Neutrophil (primary cell): ENCODE measurements around the gene EDRF1.

Experiments
- H3K27ac ChIP-seq: fragments of 200-600 bp; sonication (generic); 2 replicates; pipeline ENCODE4 v1.5.1; 2016; ENCODE audit warnings: mild to moderate bottlenecking, moderate library complexity
- H3K27me3 ChIP-seq: fragments of 200-600 bp; sonication (generic); 2 replicates; pipeline ENCODE4 v1.6.0; 2016; ENCODE audit warnings: mild to moderate bottlenecking
- H3K36me3 ChIP-seq: fragments of 200-600 bp; sonication (generic); 2 replicates; pipeline ENCODE4 v1.5.1; 2017
- H3K4me1 ChIP-seq, 2 experiments: fragments of 200-600 bp in 1 of 2; sonication (generic) in 1 of 2; 1 replicate in 1 of 2; 2 replicates in 1 of 2; pipeline versions ENCODE4 v1.5.1 to v1.6.1; 2013 to 2016; ENCODE audit warnings: low read depth in 1 of 2, low read length in 1 of 2, mild to moderate bottlenecking in 1 of 2, moderate library complexity in 1 of 2; ENCODE audit not compliant: control insufficient read depth in 1 of 2, insufficient read depth in 1 of 2
- H3K4me3 ChIP-seq, 2 experiments: fragments of 200-600 bp in 1 of 2; sonication (generic) in 1 of 2; 1 replicate in 1 of 2; 2 replicates in 1 of 2; pipeline ENCODE4 v1.5.1; 2013 to 2016; ENCODE audit warnings: low read depth in 1 of 2, low read length in 1 of 2, mild to moderate bottlenecking in 1 of 2, moderate library complexity in 1 of 2
- H3K9me3 ChIP-seq: fragments of 200-600 bp; sonication (generic); 2 replicates; pipeline ENCODE4 v1.5.1; 2016
- CTCF ChIP-seq: fragments of 200-600 bp; sonication (generic); IDR thresholded peaks from 2 replicates; pipeline ENCODE4 v1.5.1; 2016; ENCODE audit warnings: antibody characterized with exemption

The EDRF1 gene

GRCh38 chr10:125747417-125747816, 27.9 kb downstream of the EDRF1 start:
- TF ChIP-seq CTCF: no peak
- H3K27ac ChIP-seq: no peak overlapping the region
- H3K27me3 ChIP-seq: no peaks in the 10 kb centered on the region
- H3K9me3 ChIP-seq: no peaks in the 10 kb centered on the region
- H3K4me1 ChIP-seq: no peaks in the 10 kb centered on the region
- no peak overlapping the region for H3K4me3 ChIP-seq
- H3K36me3 ChIP-seq: peaks cover 98% of the 10 kb centered on the region

GRCh38 chr10:125756196-125756595, 36.7 kb downstream of the EDRF1 start:
- H3K27ac ChIP-seq: no peak overlapping the region
- H3K4me3 ChIP-seq: no peak overlapping the region
- H3K4me1 ChIP-seq: no peaks in the 10 kb centered on the region
- H3K27me3 ChIP-seq: no peaks in the 10 kb centered on the region
- no peak for TF ChIP-seq CTCF
- peaks cover 96% of the 10 kb centered on the region for H3K36me3 ChIP-seq
- no peaks in the 10 kb centered on the region for H3K9me3 ChIP-seq

- H3K27ac ChIP-seq: no peak overlapping the region
- H3K27me3 ChIP-seq: no peaks in the 10 kb centered on the region
- peaks cover 95% of the 10 kb centered on the region for H3K36me3 ChIP-seq
- no peak for TF ChIP-seq CTCF
- no peaks in the 10 kb centered on the region for H3K9me3 ChIP-seq
- no peaks in the 10 kb centered on the region for H3K4me1 ChIP-seq
- H3K4me3 ChIP-seq: no peak overlapping the region
Measured at GRCh38 chr10:125756853-125757487, 37.5 kb downstream of the EDRF1 start.

- Histone ChIP-seq H3K27ac (no peak overlapping the region), H3K36me3 (peaks cover 95% of the 10 kb centered on the region), H3K9me3 (no peaks in the 10 kb centered on the region), H3K4me1 (no peaks in the 10 kb centered on the region), H3K4me3 (no peak overlapping the region), H3K27me3 (no peaks in the 10 kb centered on the region)
- no peak for TF ChIP-seq CTCF
Measured at GRCh38 chr10:125757742-125758141, 38.2 kb downstream of the EDRF1 start.

- H3K4me3 ChIP-seq: no peak overlapping the region
- no peaks in the 10 kb centered on the region for H3K9me3 ChIP-seq
- TF ChIP-seq CTCF: no peak
- H3K27ac ChIP-seq: no peak overlapping the region
- H3K27me3 ChIP-seq: no peaks in the 10 kb centered on the region
- peaks cover 89% of the 10 kb centered on the region for H3K36me3 ChIP-seq
- no peaks in the 10 kb centered on the region for H3K4me1 ChIP-seq
Measured at GRCh38 chr10:125761961-125762360, 42.5 kb downstream of the EDRF1 start.
